ENCODE data around the gene DTNA. TPM values are rescaled to one million over a fixed set of nuclear protein-coding genes. Genes with fewer than 3 reads are reported as not detected.

The DTNA gene
- total and polyA plus RNA-seq, 2 of the 8 experiments (the other 6 are each of a cell fraction or from before 2014, with no cell fraction given): 30.2 to 32.7 TPM

- TF ChIP-seq CHD7 (IDR thresholded peaks at IDR 0.05; ENCODE audit: insufficient replicate concordance, low read length): no peak
- no peak for TF ChIP-seq CREB1 (IDR thresholded peaks at IDR 0.05)
- TF ChIP-seq CTBP2 (IDR thresholded peaks at IDR 0.05; ENCODE audit: borderline replicate concordance, insufficient read depth, insufficient read length, low read length): no peak
Measured at GRCh38 chr18:34710458-34710914, 388 bp downstream of the DTNA start (continued).
